Retinal pigment epithelial cell (primary cell): ENCODE measurements around the gene ADARB2.

Experiments used
- DNase-seq: peaks from one replicate; pipeline ENCODE4 v3.0.0-alpha.2; 2010; ENCODE audit warnings: low read depth
- H3K4me3 ChIP-seq: 2 replicates; pipeline ENCODE4 v1.5.1; 2011; ENCODE audit warnings: mild to moderate bottlenecking, low read length, control low read depth, moderate library complexity
- TF ChIP-seq, protein P1 (sequence below): conservative IDR thresholded peaks from 2 replicates; pipeline ENCODE4 v1.5.1; 2011; ENCODE audit warnings: low read depth, low read length, control low read depth, inconsistent platforms

ADARB2 gene

GRCh38 chr10:1663226-1663625 lies 74.1 kb downstream of the ADARB2 start:
- TF ChIP-seq, protein P1, sequence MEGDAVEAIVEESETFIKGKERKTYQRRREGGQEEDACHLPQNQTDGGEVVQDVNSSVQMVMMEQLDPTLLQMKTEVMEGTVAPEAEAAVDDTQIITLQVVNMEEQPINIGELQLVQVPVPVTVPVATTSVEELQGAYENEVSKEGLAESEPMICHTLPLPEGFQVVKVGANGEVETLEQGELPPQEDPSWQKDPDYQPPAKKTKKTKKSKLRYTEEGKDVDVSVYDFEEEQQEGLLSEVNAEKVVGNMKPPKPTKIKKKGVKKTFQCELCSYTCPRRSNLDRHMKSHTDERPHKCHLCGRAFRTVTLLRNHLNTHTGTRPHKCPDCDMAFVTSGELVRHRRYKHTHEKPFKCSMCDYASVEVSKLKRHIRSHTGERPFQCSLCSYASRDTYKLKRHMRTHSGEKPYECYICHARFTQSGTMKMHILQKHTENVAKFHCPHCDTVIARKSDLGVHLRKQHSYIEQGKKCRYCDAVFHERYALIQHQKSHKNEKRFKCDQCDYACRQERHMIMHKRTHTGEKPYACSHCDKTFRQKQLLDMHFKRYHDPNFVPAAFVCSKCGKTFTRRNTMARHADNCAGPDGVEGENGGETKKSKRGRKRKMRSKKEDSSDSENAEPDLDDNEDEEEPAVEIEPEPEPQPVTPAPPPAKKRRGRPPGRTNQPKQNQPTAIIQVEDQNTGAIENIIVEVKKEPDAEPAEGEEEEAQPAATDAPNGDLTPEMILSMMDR, result no peak

GRCh38 chr10:1662438-1663025 lies 74.8 kb downstream of the ADARB2 start:
- no peak overlapping the region for H3K4me3 ChIP-seq
- no peak for DNase-seq
- TF ChIP-seq, protein P1, result no peak

More at GRCh38 chr10:1663226-1663625, 74.1 kb downstream of the ADARB2 start:
- no peak for DNase-seq
- no peak overlapping the region for H3K4me3 ChIP-seq

DNA sequence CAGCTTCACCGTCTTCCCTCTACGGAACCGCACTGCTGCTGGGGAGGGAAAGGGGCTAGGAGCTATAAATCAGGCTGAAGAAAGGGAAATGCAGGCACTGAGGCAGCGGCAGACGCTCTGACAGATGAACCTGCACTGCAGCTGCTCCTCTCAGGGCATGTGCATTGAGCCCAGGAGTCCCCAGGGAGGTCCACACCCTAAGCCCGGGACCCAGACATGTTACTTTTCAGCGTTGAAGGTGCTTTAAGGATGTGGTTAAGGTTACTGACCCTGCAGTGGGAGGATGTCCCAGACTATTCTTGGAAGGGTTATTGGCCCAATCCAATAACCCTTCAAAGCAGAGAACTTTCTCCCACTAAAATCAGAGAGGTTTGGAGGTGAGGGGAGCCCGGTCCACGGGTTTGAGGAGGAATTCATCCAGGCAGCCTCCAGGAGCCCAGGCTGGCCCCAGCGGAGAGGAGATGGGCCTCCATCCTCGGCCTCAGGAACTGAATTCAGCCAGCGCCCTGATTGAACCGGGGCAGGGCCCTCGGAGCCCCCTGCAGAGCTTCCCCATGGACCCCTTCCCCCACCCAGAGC lies 75.4 kb downstream of the ADARB2 start:
- DNase-seq, result no peak
- TF ChIP-seq, protein P1, result no peak
- H3K4me3 ChIP-seq, result no peak overlapping the region

DNA sequence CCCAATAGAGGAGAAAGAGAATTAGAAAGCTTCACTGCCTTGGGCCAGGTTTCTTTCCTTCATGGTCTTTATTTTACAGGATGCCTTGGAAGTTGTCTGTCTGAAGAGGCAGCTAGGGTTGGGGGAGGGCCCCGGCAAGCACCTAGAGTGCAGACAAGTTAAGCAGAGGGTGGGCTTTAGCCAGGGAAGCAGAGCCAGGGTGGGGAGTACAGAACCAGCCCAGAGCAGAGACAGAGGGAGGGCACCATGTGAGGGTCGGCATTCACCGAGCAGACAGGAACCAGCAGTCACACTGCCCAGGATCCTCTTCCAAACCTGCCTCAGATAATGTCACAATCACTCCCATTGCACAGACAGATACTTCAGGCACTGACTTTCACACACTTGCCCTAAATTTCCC lies 75.9 kb downstream of the ADARB2 start:
- no peak for DNase-seq
- H3K4me3 ChIP-seq, result no peak overlapping the region
- TF ChIP-seq, protein P1, result no peak

DNA sequence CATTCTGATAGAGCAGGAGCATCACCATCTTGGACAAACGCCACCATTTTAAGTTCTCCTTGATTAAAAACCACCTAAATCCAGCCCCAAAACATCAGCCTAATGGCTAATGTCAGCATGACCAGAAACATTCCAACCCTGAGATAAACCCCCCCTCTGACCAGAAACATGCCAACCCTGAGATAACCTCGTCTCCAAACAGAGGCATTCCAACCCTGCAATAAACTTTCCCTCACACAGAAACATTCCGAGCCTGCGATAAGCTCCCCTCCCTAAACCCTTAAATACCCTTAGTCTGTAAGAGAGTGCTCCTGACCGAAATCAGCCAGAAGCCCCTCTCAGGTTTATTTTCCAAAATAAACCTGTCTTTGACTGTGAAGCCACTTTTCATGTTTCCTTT lies 76.5 kb downstream of the ADARB2 start:
- no peak for DNase-seq
- H3K4me3 ChIP-seq, result no peak overlapping the region
- TF ChIP-seq, protein P1, result no peak

DNA sequence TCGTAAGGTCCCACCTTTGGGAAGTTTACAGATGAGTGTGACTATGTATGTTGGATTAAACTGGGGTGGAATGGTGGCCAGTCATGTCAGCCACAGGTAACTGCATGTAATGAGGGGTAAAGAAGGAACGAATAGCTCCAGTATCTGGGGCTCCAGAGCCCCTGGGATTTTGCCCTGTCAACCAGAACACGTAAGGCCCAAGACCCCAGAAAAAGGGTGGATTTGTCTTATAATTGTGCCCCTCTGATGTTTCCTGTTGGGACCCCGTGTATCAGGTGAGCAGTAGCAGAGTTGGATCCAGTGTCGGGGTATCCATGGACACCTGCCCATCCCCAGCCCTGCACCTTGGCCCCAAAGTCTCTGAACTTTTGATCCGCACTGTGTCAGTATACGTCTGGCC lies 76.9 kb downstream of the ADARB2 start:
- TF ChIP-seq, protein P1, result no peak
- DNase-seq, result no peak
- H3K4me3 ChIP-seq, result no peak overlapping the region

DNA sequence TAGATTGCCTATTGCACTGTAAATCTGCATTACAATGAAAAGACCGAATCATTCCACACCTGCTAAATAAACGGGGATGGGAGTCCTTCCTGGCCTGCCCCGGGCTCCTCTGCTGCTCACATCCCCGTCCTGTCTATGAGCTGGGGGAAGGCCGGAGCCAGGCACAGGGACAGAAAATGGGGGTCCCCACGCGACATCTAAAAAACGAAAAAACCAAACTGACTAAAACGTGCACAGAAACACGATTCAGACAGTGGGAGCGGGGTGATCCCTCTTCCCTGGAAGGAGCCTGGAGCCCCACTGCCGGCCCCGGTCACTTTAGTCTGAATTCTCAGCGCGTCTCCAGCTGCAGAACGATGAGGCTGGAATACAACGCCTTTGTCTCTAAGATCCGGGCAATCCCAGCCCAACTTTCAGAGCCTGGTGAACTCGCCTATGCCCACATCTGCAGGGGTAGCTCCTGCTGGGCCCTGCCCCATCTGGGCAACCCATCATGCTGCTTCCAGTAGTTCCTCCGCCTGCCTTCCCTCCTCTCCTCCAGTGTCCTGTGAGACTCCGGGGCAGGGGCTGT lies 78.0 kb downstream of the ADARB2 start:
- no peak overlapping the region for H3K4me3 ChIP-seq
- DNase-seq, result no peak
- TF ChIP-seq, protein P1, result no peak
